Activated CD4-positive, alpha-beta memory T cell treated with anti-CD3 and anti-CD28 coated beads, Interleukin-2, amount 10 ng/mL, durations not matched to agents 7 days and 5 days (primary cell): ENCODE results near the gene CROCC2. TPM values are rescaled to one million over a fixed set of nuclear protein-coding genes. Genes with fewer than 3 reads are reported as not detected.

Source experiments
- CTCF ChIA-PET: fragments of 350-600 bp; sonication (Branson Sonifier 250); formaldehyde crosslinking; loops from one replicate; lab custom pipeline; 2021; ENCODE audit warnings: antibody characterized with exemption, inconsistent platforms; lab: Charles Lee
- POLR2A ChIA-PET: fragments of 350-600 bp; sonication (Branson Sonifier 250); formaldehyde crosslinking; loops from one replicate; lab custom pipeline; 2021; ENCODE audit warnings: antibody characterized with exemption; lab: Charles Lee
- DNase-seq: peaks from one replicate; pipeline ENCODE4 v3.0.0-alpha.2; 2020
- H3K27ac Mint-ChIP-seq: one replicate; pipeline ENCODE4 v1.8.0; 2021; ENCODE audit warnings: mild to moderate bottlenecking, mixed read lengths
- H3K27me3 Mint-ChIP-seq: one replicate; pipeline ENCODE4 v1.8.0; 2021; ENCODE audit warnings: mixed read lengths
- H3K36me3 Mint-ChIP-seq: one replicate; pipeline ENCODE4 v1.8.0; 2021; ENCODE audit warnings: low read depth, mixed read lengths
- H3K4me1 Mint-ChIP-seq: one replicate; pipeline ENCODE4 v1.8.0; 2021; ENCODE audit warnings: mixed read lengths
- H3K4me3 Mint-ChIP-seq: one replicate; pipeline ENCODE4 v1.8.0; 2021; ENCODE audit warnings: mild to moderate bottlenecking, mixed read lengths
- H3K9me3 Mint-ChIP-seq: one replicate; pipeline ENCODE4 v1.8.0; 2021; ENCODE audit warnings: mixed read lengths
- total RNA-seq, 2 experiments: library from RNA; stranded (reverse); gene quantifications; one replicate each; pipeline ENCODE4 v1.2.3, GENCODE V29; 2021

The CROCC2 gene
- total RNA-seq, 2 experiments from 2014 or later: not detected

DNA sequence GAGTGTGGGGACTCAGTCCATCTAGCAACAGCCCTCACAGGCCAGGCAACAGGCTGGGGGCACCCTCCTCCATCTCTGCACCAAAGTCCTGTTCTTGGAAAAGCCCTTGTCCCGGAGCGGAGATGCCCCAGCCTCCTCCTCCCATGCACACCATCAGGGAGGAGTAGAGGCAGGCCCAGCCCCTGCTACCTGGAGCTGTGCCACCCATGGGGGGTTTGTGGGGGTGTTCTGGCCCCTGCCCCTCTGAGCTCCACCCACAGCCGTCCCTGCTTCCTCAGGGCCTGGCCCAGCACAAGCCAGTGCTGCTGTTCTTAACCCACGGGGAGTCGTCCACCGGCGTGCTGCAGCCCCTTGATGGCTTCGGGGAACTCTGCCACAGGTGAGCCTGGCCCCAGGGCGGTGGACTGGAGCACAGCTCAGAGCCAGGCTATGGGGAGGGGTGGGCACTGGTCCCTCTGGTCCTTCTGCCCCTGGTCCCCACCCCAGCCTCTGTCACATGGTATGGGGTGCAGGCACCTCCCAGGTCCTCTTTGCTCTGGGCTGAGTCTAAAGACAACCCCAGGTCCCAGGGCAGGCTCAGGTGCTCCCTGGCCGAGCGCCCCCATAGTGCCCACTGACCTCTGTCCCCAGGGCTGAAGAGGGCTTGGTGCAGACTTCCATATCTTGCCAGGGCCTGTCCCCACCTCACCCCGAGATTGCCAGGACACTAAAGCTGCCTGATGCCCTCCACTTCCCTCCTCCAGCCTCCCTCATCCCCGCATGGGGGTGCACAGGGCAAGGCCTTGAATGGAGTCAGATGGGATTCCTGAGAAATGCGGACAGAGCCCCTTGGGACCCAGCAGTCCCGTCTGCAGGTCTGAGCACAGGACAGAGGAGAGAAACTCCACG, 34.8 kb upstream of the CROCC2 start:
- Mint-ChIP-seq H3K4me3 (no peak overlapping the region), H3K4me1 (no peaks in the 10 kb centered on the region), H3K9me3 (no peaks in the 10 kb centered on the region), H3K27ac (no peak overlapping the region), H3K36me3 (no peaks in the 10 kb centered on the region), H3K27me3 (no peaks in the 10 kb centered on the region)
- DNase-seq: no peak
- ChIA-PET CTCF (no interaction called here), POLR2A (no interaction called here)

DNA sequence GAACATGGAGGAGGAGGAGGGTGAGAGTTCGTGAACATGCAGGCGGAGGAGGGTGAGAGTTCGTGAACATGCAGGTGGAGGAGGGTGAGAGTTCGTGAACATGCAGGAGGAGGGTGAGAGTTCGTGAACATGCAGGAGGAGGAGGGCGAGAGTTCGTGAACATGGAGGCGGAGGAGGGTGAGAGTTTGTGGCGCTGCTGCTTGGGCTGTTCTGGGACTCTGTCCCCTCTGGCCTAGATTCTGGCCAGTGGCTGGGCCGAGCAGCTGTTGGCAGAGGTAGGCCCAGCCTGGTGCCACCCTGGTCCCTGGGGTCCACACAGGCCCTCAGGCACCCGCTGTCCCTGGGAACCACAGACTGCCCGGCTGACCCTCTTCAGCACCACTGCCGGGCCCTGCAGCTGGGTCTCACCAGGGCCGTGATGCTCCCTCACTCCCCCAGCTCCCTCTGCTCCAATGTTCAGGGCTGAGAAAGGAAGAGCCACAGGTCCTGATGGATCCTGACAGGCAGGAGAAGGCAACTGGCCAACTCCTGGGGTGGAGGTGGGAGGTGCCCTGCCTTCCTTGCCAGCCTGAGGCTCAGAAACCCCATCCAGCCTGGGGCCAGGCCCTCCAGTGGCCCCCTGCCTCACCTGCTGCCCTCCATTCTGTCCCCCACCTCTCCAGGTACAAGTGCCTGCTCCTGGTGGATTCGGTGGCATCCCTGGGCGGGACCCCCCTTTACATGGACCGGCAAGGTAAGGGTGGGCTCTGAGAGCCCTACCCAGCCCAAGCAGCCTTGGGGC, 33.6 kb upstream of the CROCC2 start:
- H3K4me3 Mint-ChIP-seq: no peak overlapping the region
- CTCF ChIA-PET: no interaction called here
- H3K27ac Mint-ChIP-seq: no peak overlapping the region
- POLR2A ChIA-PET: no interaction called here
- no peak for DNase-seq
- no peaks in the 10 kb centered on the region for H3K4me1 Mint-ChIP-seq
- no peaks in the 10 kb centered on the region for H3K9me3 Mint-ChIP-seq
- H3K27me3 Mint-ChIP-seq: no peaks in the 10 kb centered on the region
- no peaks in the 10 kb centered on the region for H3K36me3 Mint-ChIP-seq

DNA sequence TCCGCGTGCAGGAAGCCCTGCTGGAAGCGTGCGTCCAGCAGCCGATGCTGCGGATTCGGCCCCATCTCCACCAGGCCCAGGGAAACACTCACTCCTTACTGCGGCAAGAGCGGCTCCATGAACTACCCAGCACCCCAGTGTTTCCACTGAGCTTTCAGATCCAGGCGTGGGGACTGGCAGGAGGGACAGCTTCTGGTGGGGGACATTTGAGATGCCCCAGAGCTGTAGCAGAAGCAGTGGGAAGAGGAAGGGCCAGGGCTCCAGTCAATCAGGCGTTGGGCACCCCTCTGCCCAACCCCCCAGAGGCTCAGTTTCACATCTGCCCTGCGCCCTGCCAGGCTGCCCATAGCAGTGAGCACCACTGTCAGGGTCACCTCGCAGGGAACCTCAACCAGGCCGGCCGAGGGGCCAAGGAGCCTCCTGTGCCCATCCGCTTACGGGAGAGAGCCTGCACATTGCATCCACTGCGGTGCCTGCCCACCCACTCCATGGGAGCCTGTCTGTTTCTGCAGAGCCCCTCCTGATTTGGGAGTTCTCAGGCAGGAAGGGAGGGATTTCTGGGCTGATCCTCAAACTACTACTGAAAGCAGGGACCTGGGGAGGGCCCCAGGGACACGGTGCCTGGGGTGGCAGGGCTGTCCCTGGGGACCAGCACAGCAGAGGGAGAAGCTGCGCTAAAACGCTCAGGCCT, 32.9 kb upstream of the CROCC2 start:
- ChIA-PET CTCF (no interaction called here), POLR2A (no interaction called here)
- Mint-ChIP-seq H3K27me3 (no peaks in the 10 kb centered on the region), H3K4me3 (no peak overlapping the region), H3K27ac (no peak overlapping the region), H3K9me3 (no peaks in the 10 kb centered on the region), H3K4me1 (no peaks in the 10 kb centered on the region), H3K36me3 (no peaks in the 10 kb centered on the region)
- DNase-seq: no peak

DNA sequence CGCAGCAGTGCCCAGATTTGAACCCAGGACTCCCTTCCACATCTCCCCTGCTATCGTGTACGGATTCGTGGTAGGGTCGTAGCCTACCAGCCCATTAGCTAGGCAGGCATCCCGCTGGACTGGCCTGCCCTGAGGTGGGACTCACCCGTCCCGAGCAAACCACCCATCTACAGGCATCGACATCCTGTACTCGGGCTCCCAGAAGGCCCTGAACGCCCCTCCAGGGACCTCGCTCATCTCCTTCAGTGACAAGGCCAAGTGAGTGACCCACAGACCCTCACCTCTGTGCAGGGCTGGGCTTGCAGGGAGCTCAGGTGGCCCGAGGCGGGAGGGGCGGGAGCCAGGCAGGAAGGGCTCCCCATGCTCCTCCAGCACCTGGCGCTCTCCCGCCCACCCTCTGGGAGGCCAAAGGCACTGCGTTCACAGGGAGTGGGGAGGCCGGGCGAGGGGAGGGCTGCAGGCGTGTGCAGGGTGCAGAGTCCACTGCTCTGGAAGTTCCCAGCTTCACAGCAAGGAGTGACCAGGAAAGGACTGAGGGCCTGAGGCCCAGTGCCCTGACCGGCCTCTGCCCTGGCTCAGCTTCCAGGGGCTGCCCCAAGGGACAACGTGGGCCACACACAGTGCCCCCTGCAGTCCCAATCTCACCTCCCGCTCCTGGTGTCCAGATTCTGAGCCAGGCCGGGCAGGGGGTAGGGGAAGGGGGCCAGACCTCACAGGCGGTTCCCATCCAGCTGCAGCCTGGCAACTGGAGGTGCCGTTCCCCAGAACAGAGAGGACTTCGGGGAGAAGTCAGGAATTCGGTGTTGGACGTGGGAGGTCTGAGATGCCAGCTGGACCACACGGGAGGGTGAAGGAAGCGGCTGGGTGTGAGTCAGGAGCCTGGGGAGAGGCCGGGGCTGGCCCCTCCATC, 32.1 kb upstream of the CROCC2 start:
- no peaks in the 10 kb centered on the region for H3K27me3 Mint-ChIP-seq
- no peaks in the 10 kb centered on the region for H3K36me3 Mint-ChIP-seq
- CTCF ChIA-PET: no interaction called here
- no peaks in the 10 kb centered on the region for H3K9me3 Mint-ChIP-seq
- DNase-seq: no peak
- no peak overlapping the region for H3K27ac Mint-ChIP-seq
- no peaks in the 10 kb centered on the region for H3K4me1 Mint-ChIP-seq
- no peak overlapping the region for H3K4me3 Mint-ChIP-seq
- POLR2A ChIA-PET: no interaction called here

DNA sequence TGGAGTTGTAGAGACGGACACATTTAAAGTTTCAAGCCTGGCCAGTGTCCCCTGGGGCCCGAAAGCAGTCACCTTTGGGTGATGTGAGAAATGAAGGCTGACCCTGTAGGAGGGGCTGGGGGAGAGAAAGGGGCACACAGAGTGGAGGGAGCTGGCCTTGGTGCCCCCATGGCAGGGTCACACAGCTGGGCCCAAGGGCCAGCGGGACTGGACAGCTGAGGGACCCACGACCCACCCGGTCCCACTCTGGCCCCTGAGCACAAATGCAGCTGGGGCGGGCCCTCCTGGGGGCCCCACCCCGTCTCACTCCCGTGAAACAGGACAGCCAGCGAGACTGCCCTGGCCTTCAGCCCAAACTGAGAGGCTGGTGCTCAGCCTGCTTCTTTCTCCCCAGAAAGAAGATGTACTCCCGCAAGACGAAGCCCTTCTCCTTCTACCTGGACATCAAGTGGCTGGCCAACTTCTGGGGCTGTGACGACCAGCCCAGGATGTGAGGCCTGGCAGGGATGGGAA, 31.4 kb upstream of the CROCC2 start:
- no peaks in the 10 kb centered on the region for H3K36me3 Mint-ChIP-seq
- H3K4me3 Mint-ChIP-seq: no peak overlapping the region
- no peaks in the 10 kb centered on the region for H3K27me3 Mint-ChIP-seq
- H3K9me3 Mint-ChIP-seq: no peaks in the 10 kb centered on the region
- DNase-seq: no peak
- ChIA-PET CTCF (no interaction called here), POLR2A (no interaction called here)
- H3K4me1 Mint-ChIP-seq: no peaks in the 10 kb centered on the region
- H3K27ac Mint-ChIP-seq: no peak overlapping the region

DNA sequence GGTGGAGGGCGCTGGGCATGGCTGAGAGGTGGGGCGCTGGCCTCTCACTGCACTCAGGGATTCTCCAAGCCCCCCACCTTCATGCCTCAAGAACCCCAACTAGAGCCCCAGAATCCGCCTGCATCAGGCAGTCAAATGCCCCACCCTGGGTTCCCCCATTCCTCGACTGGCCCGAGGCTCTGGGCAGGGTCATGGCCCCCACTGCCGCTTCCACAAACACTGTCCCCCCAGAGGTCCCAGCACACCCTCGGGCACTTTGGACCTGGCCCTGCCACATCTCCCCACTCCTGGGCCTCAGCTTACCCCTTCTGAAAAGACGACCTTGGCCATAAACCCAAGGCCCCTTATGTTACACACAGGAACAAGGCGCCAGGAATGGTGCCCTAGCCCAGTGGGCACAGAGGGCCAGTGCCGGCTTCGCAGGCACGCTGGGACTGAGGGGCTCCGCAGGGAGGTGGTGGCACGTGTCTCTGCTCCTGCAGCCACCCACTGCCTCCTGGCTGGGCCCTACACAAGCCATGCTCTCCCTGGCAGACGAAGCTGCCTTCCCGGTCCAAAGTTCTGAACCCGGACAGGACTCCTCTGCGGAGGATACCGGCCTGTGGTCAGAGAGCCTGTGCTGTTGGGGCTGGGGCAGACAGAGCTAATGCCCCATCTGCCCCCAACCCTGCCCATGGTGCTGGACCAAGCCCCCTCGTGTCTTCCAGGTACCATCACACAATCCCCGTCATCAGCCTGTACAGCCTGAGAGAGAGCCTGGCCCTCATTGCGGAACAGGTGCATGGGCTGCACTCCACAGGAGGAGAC, 30.7 kb upstream of the CROCC2 start:
- Mint-ChIP-seq H3K4me1 (no peaks in the 10 kb centered on the region), H3K36me3 (no peaks in the 10 kb centered on the region), H3K27ac (no peak overlapping the region), H3K27me3 (no peaks in the 10 kb centered on the region), H3K4me3 (no peak overlapping the region), H3K9me3 (no peaks in the 10 kb centered on the region)
- CTCF ChIA-PET: no interaction called here
- POLR2A ChIA-PET: no interaction called here
- no peak for DNase-seq

DNA sequence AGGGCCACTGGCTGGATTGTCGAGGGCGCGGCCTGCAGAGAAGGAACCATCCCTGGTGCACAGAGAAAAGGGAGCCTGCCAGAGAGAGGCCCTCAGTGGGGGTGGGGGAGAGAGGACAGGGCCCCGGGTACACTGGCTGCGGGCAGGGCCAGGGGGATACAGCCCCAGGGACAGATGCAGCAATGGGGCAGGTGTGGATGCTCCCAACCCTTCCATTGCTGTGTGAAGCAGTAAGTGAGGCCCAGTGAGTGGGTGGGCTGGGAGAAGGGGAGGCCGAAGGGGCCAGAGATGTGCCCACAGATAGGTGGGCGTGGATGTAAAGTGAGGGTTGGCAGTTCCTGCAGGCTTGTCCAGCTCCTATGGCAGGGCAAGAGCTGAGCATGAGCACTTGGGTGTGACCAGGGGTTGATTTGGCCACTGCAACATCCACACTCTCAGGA, 30.1 kb upstream of the CROCC2 start:
- no peaks in the 10 kb centered on the region for H3K4me1 Mint-ChIP-seq
- no peak overlapping the region for H3K27ac Mint-ChIP-seq
- no peaks in the 10 kb centered on the region for H3K9me3 Mint-ChIP-seq
- no peaks in the 10 kb centered on the region for H3K27me3 Mint-ChIP-seq
- no peaks in the 10 kb centered on the region for H3K36me3 Mint-ChIP-seq
- CTCF ChIA-PET: no interaction called here
- no peak for DNase-seq
- POLR2A ChIA-PET: no interaction called here
- H3K4me3 Mint-ChIP-seq: no peak overlapping the region

DNA sequence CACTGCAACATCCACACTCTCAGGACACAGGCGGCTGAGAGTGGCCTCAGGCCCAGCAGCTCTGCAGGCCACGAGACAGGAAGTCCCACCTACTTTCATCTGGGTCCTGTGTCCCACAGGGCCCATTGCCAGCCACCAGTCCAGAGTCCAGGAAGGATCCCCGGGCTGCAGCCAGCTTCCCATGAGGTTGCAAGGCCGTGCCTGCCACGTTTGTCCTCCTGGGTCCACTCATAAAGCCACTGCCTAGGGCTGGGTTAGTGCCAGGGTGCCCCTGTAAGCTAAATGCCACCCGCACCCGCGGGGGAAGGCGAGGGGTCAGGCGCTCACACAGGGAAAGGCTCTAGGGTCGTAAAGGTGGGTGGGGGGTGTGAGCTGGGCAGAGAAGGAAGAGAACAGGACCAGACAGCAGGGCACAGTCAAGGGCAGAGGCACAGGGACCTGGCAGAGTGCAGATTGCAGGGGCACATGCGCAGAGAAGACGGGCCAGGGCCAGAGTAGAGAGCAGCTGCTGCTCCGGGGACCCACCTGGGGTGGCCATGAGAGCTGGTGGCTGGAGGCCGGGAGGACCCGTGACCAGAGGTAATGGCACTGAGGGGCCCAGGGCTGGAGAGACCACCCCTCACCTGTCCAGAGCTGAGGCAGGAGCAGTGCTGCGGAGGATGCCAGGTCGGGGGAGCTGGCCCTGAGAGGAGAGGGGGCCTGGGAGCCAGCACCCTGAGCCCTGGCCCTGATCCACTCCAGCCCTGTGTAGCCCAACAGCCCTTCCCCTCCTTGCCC, 29.5 kb upstream of the CROCC2 start:
- Mint-ChIP-seq H3K27ac (no peak overlapping the region), H3K36me3 (no peaks in the 10 kb centered on the region), H3K27me3 (no peaks in the 10 kb centered on the region), H3K9me3 (no peaks in the 10 kb centered on the region), H3K4me1 (no peaks in the 10 kb centered on the region), H3K4me3 (no peak overlapping the region)
- DNase-seq: no peak
- CTCF ChIA-PET: no interaction called here
- POLR2A ChIA-PET: interaction anchor here (0.6 kb wide), 1 partner anchor 645 kb away, joined by 3 read pairs; no protein-coding TSS in a partner anchor

DNA sequence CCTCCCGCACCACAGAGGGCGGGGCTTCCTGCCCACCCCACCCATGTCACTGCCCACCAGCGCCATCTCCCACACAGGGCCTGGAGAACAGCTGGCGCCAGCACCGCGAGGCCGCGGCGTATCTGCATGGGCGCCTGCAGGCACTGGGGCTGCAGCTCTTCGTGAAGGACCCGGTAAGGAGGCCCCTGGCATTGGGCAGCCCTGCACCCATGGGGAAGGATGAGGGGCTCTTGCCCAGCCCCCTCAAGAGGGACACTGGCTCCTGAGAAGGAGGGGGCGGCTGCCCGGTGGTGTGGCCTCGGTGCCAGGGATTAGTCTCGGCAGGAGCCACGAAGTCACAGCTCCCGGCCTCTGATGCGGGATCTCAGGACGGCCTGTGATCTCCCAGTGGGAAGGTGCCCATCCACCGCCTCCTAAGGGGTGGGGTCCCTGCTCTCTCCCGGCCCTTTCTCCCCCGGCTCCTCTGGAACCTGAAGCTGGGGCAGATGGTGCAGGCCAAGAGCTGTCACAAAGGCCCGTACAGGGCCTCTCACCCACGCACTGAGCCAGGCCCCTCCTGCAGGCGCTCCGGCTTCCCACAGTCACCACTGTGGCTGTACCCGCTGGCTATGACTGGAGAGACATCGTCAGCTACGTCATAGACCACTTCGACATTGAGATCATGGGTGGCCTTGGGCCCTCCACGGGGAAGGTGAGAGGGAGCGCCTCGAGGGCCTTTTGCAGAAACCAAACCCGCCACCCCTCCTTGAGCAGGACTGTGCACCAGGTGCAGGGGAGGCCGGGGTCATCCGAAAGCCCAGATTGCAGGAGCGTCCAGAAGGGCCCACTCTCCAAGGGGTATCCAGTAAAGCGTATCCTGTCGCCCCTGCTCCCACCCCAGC, 28.4 kb upstream of the CROCC2 start:
- POLR2A ChIA-PET: no interaction called here

DNA sequence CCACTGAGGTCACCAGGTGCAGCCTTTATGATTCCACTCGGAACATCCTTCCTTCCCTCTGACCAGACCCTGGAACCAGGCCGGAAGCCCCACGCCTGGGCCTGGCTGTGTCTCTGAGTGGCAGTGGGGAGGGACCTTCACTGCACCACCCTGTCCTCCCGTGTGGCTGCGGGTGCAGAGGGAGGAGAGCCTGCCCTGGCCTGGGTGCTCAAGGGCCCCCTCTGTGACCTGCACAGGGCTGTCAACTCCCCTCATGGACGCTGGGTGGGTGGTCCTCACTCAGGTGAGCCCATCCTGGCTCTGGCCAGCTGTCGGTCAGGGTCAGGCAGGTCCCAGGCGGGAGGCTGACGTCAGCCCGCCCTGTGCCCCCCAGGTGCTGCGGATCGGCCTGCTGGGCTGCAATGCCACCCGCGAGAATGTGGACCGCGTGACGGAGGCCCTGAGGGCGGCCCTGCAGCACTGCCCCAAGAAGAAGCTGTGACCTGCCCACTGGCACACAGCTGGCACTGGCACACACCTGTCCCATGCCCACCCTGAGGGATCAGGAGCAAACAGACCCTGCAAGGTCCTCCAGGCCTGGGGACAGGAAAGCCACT, 27.7 kb upstream of the CROCC2 start:
- ChIA-PET POLR2A (no interaction called here), CTCF (no interaction called here)
- Mint-ChIP-seq H3K27me3 (peaks cover 7% of the 10 kb centered on the region), H3K9me3 (no peaks in the 10 kb centered on the region), H3K27ac (no peak overlapping the region), H3K36me3 (no peaks in the 10 kb centered on the region), H3K4me3 (no peak overlapping the region), H3K4me1 (no peaks in the 10 kb centered on the region)
- no peak for DNase-seq

More for the DNA sequence above, 28.4 kb upstream of the CROCC2 start:
- Mint-ChIP-seq H3K36me3 (no peaks in the 10 kb centered on the region), H3K27ac (no peak overlapping the region), H3K4me1 (no peaks in the 10 kb centered on the region), H3K4me3 (no peak overlapping the region), H3K27me3 (peaks cover 5% of the 10 kb centered on the region), H3K9me3 (no peaks in the 10 kb centered on the region)
- no peak for DNase-seq
- CTCF ChIA-PET: no interaction called here
